ENCODE data around the gene PPP2R2C.

The PPP2R2C gene

GRCh38 chr4:6446538-6447451, 25.6 kb downstream of the PPP2R2C start:
- no peak for DNase-seq

- no peak for DNase-seq
Measured at GRCh38 chr4:6446130-6446482, 26.3 kb downstream of the PPP2R2C start.

GRCh38 chr4:6445403-6446129, 26.8 kb downstream of the PPP2R2C start:
- no peak for DNase-seq

GRCh38 chr4:6444582-6444981, 27.8 kb downstream of the PPP2R2C start:
- no peak for DNase-seq

- no peak for DNase-seq
Measured at GRCh38 chr4:6443035-6444023, 29.1 kb downstream of the PPP2R2C start.

GRCh38 chr4:6442555-6442954, 29.9 kb downstream of the PPP2R2C start:
- no peak for DNase-seq

GRCh38 chr4:6441758-6442157, 30.7 kb downstream of the PPP2R2C start:
- no peak for DNase-seq

- DNase-seq: no peak
Measured at GRCh38 chr4:6441202-6441582, 31.2 kb downstream of the PPP2R2C start.

GRCh38 chr4:6440506-6441201, 31.8 kb downstream of the PPP2R2C start:
- no peak for DNase-seq

- no peak for DNase-seq
Measured at GRCh38 chr4:6439120-6439762, 33.2 kb downstream of the PPP2R2C start.

- no peak for DNase-seq
Measured at GRCh38 chr4:6437826-6438238, 34.6 kb downstream of the PPP2R2C start.

- DNase-seq: no peak
Measured at GRCh38 chr4:6435010-6435409, 37.4 kb downstream of the PPP2R2C start.

GRCh38 chr4:6430927-6431326, 41.5 kb downstream of the PPP2R2C start:
- DNase-seq: no peak

GRCh38 chr4:6427439-6428090, 44.8 kb downstream of the PPP2R2C start:
- no peak for DNase-seq

GRCh38 chr4:6426571-6427438, 45.6 kb downstream of the PPP2R2C start:
- no peak for DNase-seq

- DNase-seq: no peak
Measured at GRCh38 chr4:6425911-6426310, 46.5 kb downstream of the PPP2R2C start.

- no peak for DNase-seq
Measured at GRCh38 chr4:6425336-6425735, 47.1 kb downstream of the PPP2R2C start.

- DNase-seq: no peak
Measured at GRCh38 chr4:6424425-6424824, 48.0 kb downstream of the PPP2R2C start.

- no peak for DNase-seq
Measured at GRCh38 chr4:6423575-6423974, 48.8 kb downstream of the PPP2R2C start.

GRCh38 chr4:6422866-6423265, 49.5 kb downstream of the PPP2R2C start:
- no peak for DNase-seq

Data from NCI-H345 (cell line).